Measurements from ENCODE around the gene C7orf25. TPM values are rescaled to one million over a fixed set of nuclear protein-coding genes. Genes with fewer than 3 reads are reported as not detected.
"Not testable (repeated sequence)": the region's sequence is repeated elsewhere in the genome, so short reads cannot be mapped to it uniquely, and the experiment has no call there.

Gene C7orf25
- polyA plus RNA-seq, 4 donors: 3.8 to 5.1 (median 4.2) TPM

DNA sequence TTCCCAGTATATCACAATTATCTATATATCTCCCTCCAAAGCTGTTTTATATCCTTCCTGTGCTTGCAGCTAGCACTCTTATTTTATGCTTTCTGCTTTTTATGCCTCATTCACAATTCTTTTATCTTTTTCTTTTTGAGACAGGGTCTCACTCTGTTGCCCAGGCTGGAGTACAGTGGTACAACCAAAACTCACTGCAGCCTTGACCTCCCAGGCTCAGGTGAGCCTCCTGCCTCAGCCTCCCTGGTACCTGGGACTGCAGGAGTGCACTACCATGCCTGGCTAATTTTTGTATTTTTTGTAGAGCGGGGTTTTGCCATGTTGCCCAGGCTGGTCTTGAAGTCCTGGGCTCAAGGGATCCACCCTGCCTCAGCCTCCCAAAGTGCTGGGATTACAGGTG, 5.7 kb downstream of the C7orf25 start:
- no peaks in the 10 kb centered on the region for H3K27me3 ChIP-seq (ENCODE audit: control insufficient read depth in 3 of 3, insufficient read depth in 3 of 3, low read length in 3 of 3)
- FAIRE-seq: no peak
- H3K4me1 ChIP-seq (ENCODE audit: control insufficient read depth in 3 of 3, insufficient read depth in 2 of 3, low read depth in 1 of 3, low read length in 2 of 3): peaks cover 0 to 18% (median 2%) of the 10 kb centered on the region in 3 donors
- H3K9me3 ChIP-seq (ENCODE audit: control insufficient read depth in 2 of 2, insufficient read depth in 1 of 2, low read depth in 1 of 2, low read length in 1 of 2): no peaks in the 10 kb centered on the region
- no peak overlapping the region for H3K4me3 ChIP-seq (ENCODE audit: low read depth in 1 of 3, low read length in 3 of 3)
- H3K27ac ChIP-seq (ENCODE audit: low read depth in 1 of 3, low read length in 2 of 3): no peak overlapping the region
- DNase-seq: no peak
- H3K36me3 ChIP-seq (ENCODE audit: control insufficient read depth in 3 of 3, insufficient read depth in 2 of 3, low read depth in 1 of 3, low read length in 3 of 3): peaks cover 0 to 2% (median 0%) of the 10 kb centered on the region in 3 donors
- WGBS, 3 donors: 91 to 95% (median 93%) methylated on average over 1 of the region's 1 CpG

- H3K4me1 ChIP-seq (ENCODE audit: control insufficient read depth in 3 of 3, insufficient read depth in 2 of 3, low read depth in 1 of 3, low read length in 2 of 3): peaks cover 0 to 3% (median 0%) of the 10 kb centered on the region in 3 donors
- H3K27ac ChIP-seq (ENCODE audit: low read depth in 1 of 3, low read length in 2 of 3): no peak overlapping the region
- H3K27me3 ChIP-seq (ENCODE audit: control insufficient read depth in 3 of 3, insufficient read depth in 3 of 3, low read length in 3 of 3): no peaks in the 10 kb centered on the region
- H3K36me3 ChIP-seq (ENCODE audit: control insufficient read depth in 3 of 3, insufficient read depth in 2 of 3, low read depth in 1 of 3, low read length in 3 of 3): no peaks in the 10 kb centered on the region
- DNase-seq (no peak), FAIRE-seq (no peak)
- no peaks in the 10 kb centered on the region for H3K9me3 ChIP-seq (ENCODE audit: control insufficient read depth in 2 of 2, insufficient read depth in 1 of 2, low read depth in 1 of 2, low read length in 1 of 2)
- H3K4me3 ChIP-seq (ENCODE audit: low read depth in 1 of 3, low read length in 3 of 3): no peak overlapping the region
- 50 to 68% (median 65%) methylated on average over 3 of the region's 3 CpGs for WGBS, 3 donors
These were observed 9.5 kb downstream of the C7orf25 start for GRCh38 chr7:42902331-42902730.

- no peaks in the 10 kb centered on the region for H3K27me3 ChIP-seq (ENCODE audit: control insufficient read depth in 3 of 3, insufficient read depth in 3 of 3, low read length in 3 of 3)
- no peak overlapping the region for H3K27ac ChIP-seq (ENCODE audit: low read depth in 1 of 3, low read length in 2 of 3)
- no peak overlapping the region for H3K4me3 ChIP-seq (ENCODE audit: low read depth in 1 of 3, low read length in 3 of 3)
- DNase-seq: no peak
- H3K36me3 ChIP-seq (ENCODE audit: control insufficient read depth in 3 of 3, insufficient read depth in 2 of 3, low read depth in 1 of 3, low read length in 3 of 3): no peaks in the 10 kb centered on the region
- FAIRE-seq: no peak
- H3K9me3 ChIP-seq (ENCODE audit: control insufficient read depth in 2 of 2, insufficient read depth in 1 of 2, low read depth in 1 of 2, low read length in 1 of 2): no peaks in the 10 kb centered on the region
- no peaks in the 10 kb centered on the region for H3K4me1 ChIP-seq (ENCODE audit: control insufficient read depth in 3 of 3, insufficient read depth in 2 of 3, low read depth in 1 of 3, low read length in 2 of 3)
These were observed 11.0 kb downstream of the C7orf25 start for GRCh38 chr7:42900842-42901241.

- FAIRE-seq (no peak), DNase-seq (no peak)
- peaks cover 0 to 10% of the 10 kb centered on the region in 2 donors for H3K9me3 ChIP-seq (ENCODE audit: control insufficient read depth in 2 of 2, insufficient read depth in 1 of 2, low read depth in 1 of 2, low read length in 1 of 2)
- no peaks in the 10 kb centered on the region for H3K36me3 ChIP-seq (ENCODE audit: control insufficient read depth in 3 of 3, insufficient read depth in 2 of 3, low read depth in 1 of 3, low read length in 3 of 3)
- 76 to 78% (median 77%) methylated on average over 9 of the region's 9 CpGs for WGBS, 3 donors
- H3K4me3 ChIP-seq (ENCODE audit: low read depth in 1 of 3, low read length in 3 of 3): no peak overlapping the region
- no peak overlapping the region for H3K27ac ChIP-seq (ENCODE audit: low read depth in 1 of 3, low read length in 2 of 3)
- no peaks in the 10 kb centered on the region for H3K27me3 ChIP-seq (ENCODE audit: control insufficient read depth in 3 of 3, insufficient read depth in 3 of 3, low read length in 3 of 3)
- H3K4me1 ChIP-seq (ENCODE audit: control insufficient read depth in 3 of 3, insufficient read depth in 2 of 3, low read depth in 1 of 3, low read length in 2 of 3): no peaks in the 10 kb centered on the region
These were observed 18.3 kb downstream of the C7orf25 start for GRCh38 chr7:42893346-42894240.

GRCh38 chr7:42886893-42887505, 24.9 kb downstream of the C7orf25 start:
- H3K9me3 ChIP-seq (ENCODE audit: control insufficient read depth in 2 of 2, insufficient read depth in 1 of 2, low read depth in 1 of 2, low read length in 1 of 2): no peaks in the 10 kb centered on the region
- FAIRE-seq (no peak), DNase-seq (no peak)
- no peak overlapping the region for H3K4me3 ChIP-seq (ENCODE audit: low read depth in 1 of 3, low read length in 3 of 3)
- peaks cover 0 to 5% (median 0%) of the 10 kb centered on the region in 3 donors for H3K4me1 ChIP-seq (ENCODE audit: control insufficient read depth in 3 of 3, insufficient read depth in 2 of 3, low read depth in 1 of 3, low read length in 2 of 3)
- no peak overlapping the region for H3K27ac ChIP-seq (ENCODE audit: low read depth in 1 of 3, low read length in 2 of 3)
- H3K27me3 ChIP-seq (ENCODE audit: control insufficient read depth in 3 of 3, insufficient read depth in 3 of 3, low read length in 3 of 3): no peaks in the 10 kb centered on the region
- H3K36me3 ChIP-seq (ENCODE audit: control insufficient read depth in 3 of 3, insufficient read depth in 2 of 3, low read depth in 1 of 3, low read length in 3 of 3): peaks cover 0 to 4% (median 0%) of the 10 kb centered on the region in 3 donors

DNA sequence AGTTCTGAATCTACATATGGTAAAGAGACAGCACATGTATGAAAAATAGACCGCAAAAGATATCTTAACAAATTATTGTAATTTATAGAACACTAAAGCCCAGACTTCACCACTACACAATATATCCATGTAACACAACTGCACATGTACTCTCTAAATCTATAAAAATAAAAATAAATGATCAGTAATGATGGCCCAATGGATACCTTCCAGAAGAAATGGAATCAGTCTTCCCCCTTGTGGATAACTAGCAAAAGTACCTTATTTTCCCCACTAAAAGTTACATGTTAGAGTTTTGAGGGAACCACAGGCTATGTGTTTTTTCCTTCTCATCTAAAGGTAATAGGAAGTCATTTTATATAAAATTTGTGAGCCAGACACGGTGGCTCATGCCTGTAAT, 25.7 kb downstream of the C7orf25 start:
- H3K36me3 ChIP-seq (ENCODE audit: control insufficient read depth in 3 of 3, insufficient read depth in 2 of 3, low read depth in 1 of 3, low read length in 3 of 3): peaks cover 0 to 4% (median 0%) of the 10 kb centered on the region in 3 donors
- H3K9me3 ChIP-seq (ENCODE audit: control insufficient read depth in 2 of 2, insufficient read depth in 1 of 2, low read depth in 1 of 2, low read length in 1 of 2): no peaks in the 10 kb centered on the region
- H3K27ac ChIP-seq (ENCODE audit: low read depth in 1 of 3, low read length in 2 of 3): no peak overlapping the region
- DNase-seq (no peak), FAIRE-seq (no peak)
- no peaks in the 10 kb centered on the region for H3K27me3 ChIP-seq (ENCODE audit: control insufficient read depth in 3 of 3, insufficient read depth in 3 of 3, low read length in 3 of 3)
- 82 to 88% (median 87%) methylated on average over 2 of the region's 2 CpGs for WGBS, 3 donors
- no peak overlapping the region for H3K4me3 ChIP-seq (ENCODE audit: low read depth in 1 of 3, low read length in 3 of 3)
- peaks cover 0 to 5% (median 0%) of the 10 kb centered on the region in 3 donors for H3K4me1 ChIP-seq (ENCODE audit: control insufficient read depth in 3 of 3, insufficient read depth in 2 of 3, low read depth in 1 of 3, low read length in 2 of 3)

- 92 to 95% (median 95%) methylated on average over 8 of the region's 8 CpGs for WGBS, 3 donors
These were observed 26.7 kb downstream of the C7orf25 start for GRCh38 chr7:42885183-42885582.

GRCh38 chr7:42883950-42884349, 27.9 kb downstream of the C7orf25 start:
- no peak for FAIRE-seq
- WGBS, 3 donors: 93 to 95% (median 94%) methylated on average over 6 of the region's 6 CpGs
- H3K36me3 ChIP-seq (ENCODE audit: control insufficient read depth in 3 of 3, insufficient read depth in 2 of 3, low read depth in 1 of 3, low read length in 3 of 3): peaks cover 0 to 4% (median 0%) of the 10 kb centered on the region in 3 donors
- H3K4me3 ChIP-seq (ENCODE audit: low read depth in 1 of 3, low read length in 3 of 3): no peak overlapping the region
- no peaks in the 10 kb centered on the region for H3K9me3 ChIP-seq (ENCODE audit: control insufficient read depth in 2 of 2, insufficient read depth in 1 of 2, low read depth in 1 of 2, low read length in 1 of 2)
- no peaks in the 10 kb centered on the region for H3K27me3 ChIP-seq (ENCODE audit: control insufficient read depth in 3 of 3, insufficient read depth in 3 of 3, low read length in 3 of 3)
- H3K4me1 ChIP-seq (ENCODE audit: control insufficient read depth in 3 of 3, insufficient read depth in 2 of 3, low read depth in 1 of 3, low read length in 2 of 3): peaks cover 0 to 5% (median 0%) of the 10 kb centered on the region in 3 donors
- no peak for DNase-seq
- H3K27ac ChIP-seq (ENCODE audit: low read depth in 1 of 3, low read length in 2 of 3): no peak overlapping the region

More at GRCh38 chr7:42885183-42885582, 26.7 kb downstream of the C7orf25 start:
- not testable (repeated sequence) for H3K27ac ChIP-seq (ENCODE audit: low read depth in 1 of 3, low read length in 2 of 3); H3K4me1 ChIP-seq (ENCODE audit: control insufficient read depth in 3 of 3, insufficient read depth in 2 of 3, low read depth in 1 of 3, low read length in 2 of 3); H3K4me3 ChIP-seq (ENCODE audit: low read depth in 1 of 3, low read length in 3 of 3); H3K36me3 ChIP-seq (ENCODE audit: control insufficient read depth in 3 of 3, insufficient read depth in 2 of 3, low read depth in 1 of 3, low read length in 3 of 3); H3K27me3 ChIP-seq (ENCODE audit: control insufficient read depth in 3 of 3, insufficient read depth in 3 of 3, low read length in 3 of 3); FAIRE-seq; H3K9me3 ChIP-seq (ENCODE audit: control insufficient read depth in 2 of 2, insufficient read depth in 1 of 2, low read depth in 1 of 2, low read length in 1 of 2); DNase-seq

Measured in small intestine (tissue), 7 donors.